Hypothalamus (tissue), 51 donors: ENCODE results near the gene PPIP5K2.
"Not testable (repeated sequence)": the region's sequence is repeated elsewhere in the genome, so short reads cannot be mapped to it uniquely, and the experiment has no call there.

Experiments
- DNase-seq, 51 donors: peaks; one replicate each; lab custom pipeline; 2025; lab: John Stamatoyannopoulos, UW

Gene PPIP5K2

GRCh38 chr5:103205991-103206700 lies 86.0 kb downstream of the PPIP5K2 start:
- no peak for DNase-seq

- DNase-seq: no peak
Observed at GRCh38 chr5:103207011-103207410, 86.9 kb downstream of the PPIP5K2 start.

GRCh38 chr5:103207653-103208052 lies 87.6 kb downstream of the PPIP5K2 start:
- no peak for DNase-seq

- no peak for DNase-seq
Observed at GRCh38 chr5:103208460-103208859, 88.4 kb downstream of the PPIP5K2 start.

- DNase-seq: no peak
Observed at GRCh38 chr5:103209065-103209464, 89.0 kb downstream of the PPIP5K2 start.

GRCh38 chr5:103210952-103211351 lies 90.9 kb downstream of the PPIP5K2 start:
- no peak for DNase-seq

- no peak for DNase-seq
Observed at GRCh38 chr5:103211576-103212561, 91.8 kb downstream of the PPIP5K2 start.

- DNase-seq: no peak
Observed at GRCh38 chr5:103216137-103216536, 96.0 kb downstream of the PPIP5K2 start.

- DNase-seq: no peak
Observed at GRCh38 chr5:103216697-103217096, 96.6 kb downstream of the PPIP5K2 start.

GRCh38 chr5:103217101-103217500 lies 97.0 kb downstream of the PPIP5K2 start:
- no peak for DNase-seq

GRCh38 chr5:103218164-103218563 lies 98.1 kb downstream of the PPIP5K2 start:
- no peak for DNase-seq

- not testable (repeated sequence) for DNase-seq
Observed at GRCh38 chr5:103219074-103219473, 99.0 kb downstream of the PPIP5K2 start.

GRCh38 chr5:103223031-103223955 lies 103.2 kb downstream of the PPIP5K2 start:
- DNase-seq: no peak

GRCh38 chr5:103224118-103224893 lies 104.2 kb downstream of the PPIP5K2 start:
- DNase-seq: peak in 7 of 51 donors; percentile 1 to 44 (median 3)

GRCh38 chr5:103224894-103225246 lies 104.8 kb downstream of the PPIP5K2 start:
- DNase-seq: no peak

GRCh38 chr5:103228061-103228460 lies 108.0 kb downstream of the PPIP5K2 start:
- no peak for DNase-seq

- DNase-seq: no peak
Observed at GRCh38 chr5:103228588-103228987, 108.5 kb downstream of the PPIP5K2 start.

- DNase-seq: peak in 1 of 51 donors; percentile 13
Observed at GRCh38 chr5:103232393-103232999, 112.4 kb downstream of the PPIP5K2 start.

- DNase-seq: no peak
Observed at GRCh38 chr5:103234239-103234975, 114.3 kb downstream of the PPIP5K2 start.
